GM12878 (cell line): ENCODE measurements around the gene COL4A2. TPM values are rescaled to one million over a fixed set of nuclear protein-coding genes. Genes with fewer than 3 reads are reported as not detected.

Source experiments
- ATF7 ChIP-seq: fragments of 450-650 bp; IDR thresholded peaks from 2 replicates; pipeline ENCODE4 v1.6.1; 2016; ENCODE audit warnings: low read depth, mild to moderate bottlenecking
- CUX1 ChIP-seq: IDR thresholded peaks from 2 replicates; pipeline ENCODE4 v1.6.1; 2012; ENCODE audit warnings: improper control_type of control experiment, low read depth, low read length; ENCODE audit not compliant: insufficient replicate concordance
- ESRRA ChIP-seq: IDR thresholded peaks from 2 replicates; pipeline ENCODE4 v1.6.1; 2012; ENCODE audit warnings: mild to moderate bottlenecking, low read length, improper control_type of control experiment
- GABPA ChIP-seq: IDR thresholded peaks from 2 replicates; pipeline ENCODE4 v1.6.1; 2014; ENCODE audit warnings: antibody characterized with exemption, low read depth, mild to moderate bottlenecking, inconsistent platforms
- HCFC1 ChIP-seq: fragments of 150-350 bp; IDR thresholded peaks from 2 replicates; pipeline ENCODE4 v1.6.1; 2014; ENCODE audit warnings: low read length
- IKZF1 ChIP-seq: fragments of 450-650 bp; conservative IDR thresholded peaks from 2 replicates; pipeline ENCODE4 v1.6.1; 2017; ENCODE audit warnings: antibody characterized with exemption, mild to moderate bottlenecking
- IKZF2 ChIP-seq, 2 experiments: fragments of 450-650 bp; IDR thresholded peaks; 2 replicates each; pipeline ENCODE4 v1.6.1; 2017; ENCODE audit warnings: mild to moderate bottlenecking in 2 of 2, moderate library complexity in 2 of 2
- IRF4 ChIP-seq: IDR thresholded peaks from 2 replicates; pipeline ENCODE4 v1.6.1; 2011; ENCODE audit warnings: low read depth, low read length
- MEF2A ChIP-seq: IDR thresholded peaks from 2 replicates; pipeline ENCODE4 v1.6.1; 2011; ENCODE audit warnings: low read depth, mild to moderate bottlenecking, low read length, moderate library complexity; ENCODE audit not compliant: insufficient read depth
- MEF2B ChIP-seq: fragments of 450-650 bp; IDR thresholded peaks from 2 replicates; pipeline ENCODE4 v1.6.1; 2018; ENCODE audit warnings: mild to moderate bottlenecking, moderate library complexity; ENCODE audit not compliant: partially characterized antibody, poor library complexity, severe bottlenecking
- NR2C1 ChIP-seq: fragments of 450-650 bp; IDR thresholded peaks from 2 replicates; pipeline ENCODE4 v1.6.1; 2017; ENCODE audit warnings: antibody characterized with exemption, mild to moderate bottlenecking, moderate library complexity
- PAX8 ChIP-seq: fragments of 450-650 bp; IDR thresholded peaks from 2 replicates; pipeline ENCODE4 v1.6.1; 2017; ENCODE audit warnings: mild to moderate bottlenecking, moderate library complexity
- RB1 ChIP-seq: fragments of 450-650 bp; formaldehyde crosslinking; IDR thresholded peaks from 2 replicates; pipeline ENCODE4 v1.6.1; 2017; ENCODE audit warnings: mild to moderate bottlenecking, borderline replicate concordance
- SIX5 ChIP-seq: IDR thresholded peaks from 2 replicates; pipeline ENCODE4 v1.6.1; 2011; ENCODE audit warnings: mild to moderate bottlenecking, low read depth, low read length, moderate library complexity; ENCODE audit not compliant: severe bottlenecking
- SPI1 ChIP-seq: IDR thresholded peaks from 2 replicates; pipeline ENCODE4 v1.6.1; 2011; ENCODE audit warnings: low read depth, mild to moderate bottlenecking, low read length, moderate library complexity, borderline replicate concordance; ENCODE audit not compliant: insufficient read depth
- TARDBP ChIP-seq: IDR thresholded peaks from 2 replicates; pipeline ENCODE4 v1.6.1; 2016; ENCODE audit warnings: borderline replicate concordance
- polyA plus RNA-seq, 11 experiments: library from polyadenylated mRNA; depleted of rRNA in 4 of 11; unstranded in 6 of 11; stranded (reverse) in 5 of 11; fragments of >200 nt; fragmentation: Nextera tagmentation in 4 of 11; fragmentation: Illumina TruSeq in 1 of 11; extraction: Ambion mirVana in 4 of 11; extraction: Trizol in 1 of 11; gene quantifications; 1 replicate in 1 of 11; 2 replicates in 10 of 11; pipeline versions ENCODE4 v1.2.1 to v1.2.3, GENCODE V29; 2011 to 2016; ENCODE audit warnings: inconsistent platforms in 2 of 11, missing spikeins in 2 of 11, low read depth in 1 of 11
- total RNA-seq, 4 experiments: library from RNA; depleted of rRNA in 3 of 4; stranded (reverse); fragments of >200 nt in 3 of 4; fragmentation: Illumina TruSeq in 1 of 4; extraction: Trizol in 1 of 4; gene quantifications; 2 replicates each; pipeline versions ENCODE4 v1.2.1 to v1.2.3, GENCODE V29; 2013 to 2021

Gene COL4A2
- total and polyA plus RNA-seq, 10 of the 15 experiments (the other 5 are each of a cell fraction or from before 2014, with no cell fraction given): 0.16 to 1.6 (median 0.62) TPM; not detected in 3

DNA sequence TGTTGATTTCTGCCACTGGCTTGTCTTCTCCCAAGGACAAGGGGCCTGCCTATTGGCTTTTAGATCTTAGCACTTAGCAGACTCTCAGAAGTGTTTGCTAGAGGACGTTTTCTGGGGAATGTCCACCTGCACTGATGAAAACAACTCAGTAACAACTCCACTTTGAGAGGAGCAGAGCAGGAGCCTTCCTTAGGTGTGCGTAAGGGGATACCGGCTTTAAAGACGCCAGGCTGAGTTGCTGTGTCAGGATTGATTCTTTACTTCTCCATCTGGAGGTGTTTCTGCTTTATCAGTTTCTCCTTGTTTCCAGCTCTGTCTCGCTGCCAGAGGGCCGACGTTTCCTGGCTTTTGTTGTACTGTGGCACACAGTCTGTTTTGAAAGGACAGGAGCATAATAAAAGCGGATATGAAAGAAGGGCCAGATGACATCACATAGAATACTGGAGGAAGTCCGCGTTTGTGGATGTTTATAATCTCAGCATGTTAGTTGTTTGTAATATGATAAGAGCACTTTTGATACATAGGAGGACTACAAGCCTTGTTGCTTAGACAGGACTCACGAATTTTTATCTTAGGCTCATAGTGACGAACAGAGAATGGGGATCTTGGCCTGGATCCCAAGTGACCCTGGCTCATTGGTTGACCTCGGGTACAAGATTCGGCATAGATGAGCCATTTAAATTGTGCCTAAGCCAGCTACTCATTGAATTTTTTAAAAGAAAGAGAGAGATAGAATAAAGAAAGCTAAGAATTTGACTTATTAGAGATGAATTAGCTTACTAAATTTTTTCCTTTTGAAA is 34.6 kb downstream of the COL4A2 start (continued):
- TF ChIP-seq CUX1: no peak
- no peak for TF ChIP-seq TARDBP
- TF ChIP-seq ESRRA: no peak
- no peak for TF ChIP-seq IRF4
- no peak for TF ChIP-seq MEF2B
- TF ChIP-seq RB1: no peak
- TF ChIP-seq NR2C1: 0 out of 2 replicates have a peak, but pooled peaks have one; percentile 11
- TF ChIP-seq SIX5: no peak
- no peak for TF ChIP-seq MEF2A
- TF ChIP-seq GABPA: no peak
- peak; percentile 71; the same call in 1 of the 2 replicates for TF ChIP-seq SPI1
- peak; percentile 73; the same call in 1 of the 2 replicates for TF ChIP-seq ATF7
- TF ChIP-seq IKZF2 (IDR thresholded peaks at IDR 0.05): no peak; a peak in 1 of 4 replicates
- no peak for TF ChIP-seq PAX8
- 0 out of 2 replicates have a peak, but pooled peaks have one; percentile 14 for TF ChIP-seq IKZF1
- TF ChIP-seq HCFC1: no peak
